ENCODE data around the gene DDX25. TPM values are rescaled to one million over a fixed set of nuclear protein-coding genes. Genes with fewer than 3 reads are reported as not detected.

Gene DDX25
- total RNA-seq, 2 experiments from 2014 or later: not detected

GRCh38 chr11:125924384-125925007 lies 20.2 kb downstream of the DDX25 start:
- Mint-ChIP-seq H3K27me3 (peaks cover 19% of the 10 kb centered on the region), H3K27ac (no peak overlapping the region), H3K9me3 (no peaks in the 10 kb centered on the region), H3K36me3 (ENCODE audit: low read depth) (no peaks in the 10 kb centered on the region), H3K4me3 (no peak overlapping the region), H3K4me1 (ENCODE audit: low read depth) (no peaks in the 10 kb centered on the region)
- intact Hi-C loops (cut with DNase I, micrococcal nuclease): loop anchor here in 1 of 2 experiments (5.0 kb wide), 1 partner anchor 1068 kb away; no protein-coding TSS in a partner anchor
- Histone ChIP-seq H3K4me3 (ENCODE audit: low read length) (no peak overlapping the region), H3K27ac (ENCODE audit: low read depth in 1 of 2, low read length in 2 of 2) (no peak overlapping the region), H3K4me1 (ENCODE audit: insufficient read depth, low read length) (no peaks in the 10 kb centered on the region), H3K9me3 (ENCODE audit: control insufficient read depth in 1 of 2, insufficient read depth in 1 of 2, low read length in 2 of 2) (no peaks in the 10 kb centered on the region), H3K27me3 (ENCODE audit: control insufficient read depth in 1 of 2, insufficient read depth in 2 of 2, low read length in 2 of 2) (peaks cover 2 to 3% of the 10 kb centered on the region in 2 experiments), H3K36me3 (ENCODE audit: insufficient read depth, low read length) (no peaks in the 10 kb centered on the region)
- ChIA-PET POLR2A (no interaction called here), CTCF (interaction anchor here (1.9 kb wide), 1 partner anchor 17 kb away, joined by 6 read pairs; no protein-coding TSS in a partner anchor)
- ATAC-seq (ENCODE audit: poor library complexity) (no peak), DNase-seq (no peak)
- TF ChIP-seq, protein P1, sequence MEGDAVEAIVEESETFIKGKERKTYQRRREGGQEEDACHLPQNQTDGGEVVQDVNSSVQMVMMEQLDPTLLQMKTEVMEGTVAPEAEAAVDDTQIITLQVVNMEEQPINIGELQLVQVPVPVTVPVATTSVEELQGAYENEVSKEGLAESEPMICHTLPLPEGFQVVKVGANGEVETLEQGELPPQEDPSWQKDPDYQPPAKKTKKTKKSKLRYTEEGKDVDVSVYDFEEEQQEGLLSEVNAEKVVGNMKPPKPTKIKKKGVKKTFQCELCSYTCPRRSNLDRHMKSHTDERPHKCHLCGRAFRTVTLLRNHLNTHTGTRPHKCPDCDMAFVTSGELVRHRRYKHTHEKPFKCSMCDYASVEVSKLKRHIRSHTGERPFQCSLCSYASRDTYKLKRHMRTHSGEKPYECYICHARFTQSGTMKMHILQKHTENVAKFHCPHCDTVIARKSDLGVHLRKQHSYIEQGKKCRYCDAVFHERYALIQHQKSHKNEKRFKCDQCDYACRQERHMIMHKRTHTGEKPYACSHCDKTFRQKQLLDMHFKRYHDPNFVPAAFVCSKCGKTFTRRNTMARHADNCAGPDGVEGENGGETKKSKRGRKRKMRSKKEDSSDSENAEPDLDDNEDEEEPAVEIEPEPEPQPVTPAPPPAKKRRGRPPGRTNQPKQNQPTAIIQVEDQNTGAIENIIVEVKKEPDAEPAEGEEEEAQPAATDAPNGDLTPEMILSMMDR (IDR thresholded peaks at IDR 0.05): no peak

GRCh38 chr11:125925247-125925740 lies 21.0 kb downstream of the DDX25 start:
- H3K4me1 Mint-ChIP-seq (ENCODE audit: low read depth): no peaks in the 10 kb centered on the region
- H3K27me3 ChIP-seq (ENCODE audit: control insufficient read depth in 1 of 2, insufficient read depth in 2 of 2, low read length in 2 of 2): peaks cover 2 to 6% of the 10 kb centered on the region in 2 experiments
- H3K27ac ChIP-seq (ENCODE audit: low read depth in 1 of 2, low read length in 2 of 2): no peak overlapping the region
- no peak overlapping the region for H3K27ac Mint-ChIP-seq
- no peaks in the 10 kb centered on the region for H3K9me3 Mint-ChIP-seq
- intact Hi-C loops (cut with DNase I, micrococcal nuclease): no loop called here
- ATAC-seq (ENCODE audit: poor library complexity) (no peak), DNase-seq (no peak)
- TF ChIP-seq, protein P1 (IDR thresholded peaks at IDR 0.05): no peak
- POLR2A ChIA-PET: no interaction called here
- CTCF ChIA-PET: interaction anchor here (1.9 kb wide), 1 partner anchor 16 kb away, joined by 6 read pairs; no protein-coding TSS in a partner anchor
- no peaks in the 10 kb centered on the region for H3K36me3 ChIP-seq (ENCODE audit: insufficient read depth, low read length)
- H3K4me1 ChIP-seq (ENCODE audit: insufficient read depth, low read length): no peaks in the 10 kb centered on the region
- no peaks in the 10 kb centered on the region for H3K9me3 ChIP-seq (ENCODE audit: control insufficient read depth in 1 of 2, insufficient read depth in 1 of 2, low read length in 2 of 2)
- H3K36me3 Mint-ChIP-seq (ENCODE audit: low read depth): no peaks in the 10 kb centered on the region
- peaks cover 22% of the 10 kb centered on the region for H3K27me3 Mint-ChIP-seq
- H3K4me3 ChIP-seq (ENCODE audit: low read length): no peak overlapping the region
- no peak overlapping the region for H3K4me3 Mint-ChIP-seq

- Histone ChIP-seq H3K4me1 (ENCODE audit: insufficient read depth, low read length) (no peaks in the 10 kb centered on the region), H3K27me3 (ENCODE audit: control insufficient read depth in 1 of 2, insufficient read depth in 2 of 2, low read length in 2 of 2) (peaks cover 2 to 6% of the 10 kb centered on the region in 2 experiments), H3K4me3 (ENCODE audit: low read length) (no peak overlapping the region), H3K27ac (ENCODE audit: low read depth in 1 of 2, low read length in 2 of 2) (no peak overlapping the region), H3K9me3 (ENCODE audit: control insufficient read depth in 1 of 2, insufficient read depth in 1 of 2, low read length in 2 of 2) (no peaks in the 10 kb centered on the region), H3K36me3 (ENCODE audit: insufficient read depth, low read length) (no peaks in the 10 kb centered on the region)
- Mint-ChIP-seq H3K36me3 (ENCODE audit: low read depth) (no peaks in the 10 kb centered on the region), H3K27me3 (peaks cover 19% of the 10 kb centered on the region), H3K4me3 (no peak overlapping the region), H3K27ac (no peak overlapping the region), H3K4me1 (ENCODE audit: low read depth) (no peaks in the 10 kb centered on the region), H3K9me3 (no peaks in the 10 kb centered on the region)
- intact Hi-C loops (cut with DNase I, micrococcal nuclease): no loop called here
- no peak for ATAC-seq (ENCODE audit: poor library complexity)
- TF ChIP-seq, protein P1 (IDR thresholded peaks at IDR 0.05): no peak
- no peak for DNase-seq
- ChIA-PET POLR2A (no interaction called here), CTCF (interaction anchor here (1.9 kb wide), 1 partner anchor 15 kb away, joined by 6 read pairs; no protein-coding TSS in a partner anchor)
Observed at GRCh38 chr11:125925804-125926203, 21.5 kb downstream of the DDX25 start.

Measured in CD4-positive, alpha-beta T cell (primary cell).